Measurements from ENCODE around the gene MTERF4.

Gene MTERF4

GRCh38 chr2:241133436-241133820, 31.3 kb upstream of the MTERF4 start:
- no peak for DNase-seq

DNA sequence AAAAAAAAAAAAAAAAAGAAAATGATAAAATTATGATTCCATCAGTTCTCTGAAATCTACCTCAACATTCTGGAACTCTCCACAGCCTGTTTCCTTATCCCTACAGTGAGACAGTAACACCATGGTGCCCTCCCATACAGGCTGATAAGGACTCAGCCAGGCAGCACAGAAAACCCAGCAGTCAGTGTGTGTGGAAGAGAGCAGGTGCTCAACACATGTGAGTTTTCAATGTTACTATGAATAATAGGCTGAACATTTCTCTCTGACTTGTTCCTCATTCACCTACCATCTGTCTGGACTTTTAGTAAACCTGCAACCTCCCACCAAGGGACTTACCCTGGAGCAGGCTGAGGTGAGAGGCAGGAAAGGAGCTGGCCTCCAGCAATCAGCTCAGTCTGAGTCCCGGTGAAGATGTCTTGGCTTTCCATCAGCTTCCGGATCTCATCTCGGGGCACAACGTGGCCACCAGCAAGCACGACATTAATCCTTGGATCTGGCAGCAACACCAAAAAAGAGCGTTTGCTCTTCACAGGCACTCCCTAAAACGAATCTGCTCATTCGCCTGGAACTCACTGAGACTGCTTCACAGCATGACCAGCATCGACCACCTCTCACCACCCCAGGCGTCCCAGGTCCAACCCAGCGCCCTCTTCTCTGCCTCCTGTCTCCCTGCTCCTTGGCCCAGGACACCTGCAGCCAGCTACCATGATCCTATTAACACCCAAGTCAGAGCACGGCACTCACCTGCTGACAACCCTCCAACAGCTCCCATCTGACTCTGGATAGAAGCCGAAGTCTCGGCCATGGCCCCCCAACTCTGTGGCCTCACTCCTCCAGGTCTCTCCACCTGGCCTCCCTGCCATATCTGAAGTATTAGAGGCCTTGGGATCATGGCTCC, 30.7 kb upstream of the MTERF4 start:
- DNase-seq, result no peak

DNA sequence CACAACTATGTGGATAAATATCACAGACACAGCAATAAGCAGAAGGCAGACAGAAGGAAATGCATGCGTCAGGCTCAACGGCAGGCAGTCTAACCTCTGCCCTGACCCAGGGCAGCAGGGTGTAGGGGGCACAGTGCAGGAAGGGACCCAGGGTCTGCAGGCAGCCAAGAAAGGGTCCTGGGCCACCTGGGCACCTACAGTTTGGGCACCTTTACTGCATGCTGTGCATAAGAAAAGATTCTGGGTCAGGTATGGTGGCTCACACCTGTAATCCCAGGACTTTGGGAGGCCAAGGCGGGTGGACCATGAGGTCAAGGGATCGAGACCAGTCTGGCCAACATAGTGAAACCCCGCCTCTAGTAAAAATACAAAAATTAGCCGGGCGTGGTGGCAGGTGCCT, 29.4 kb upstream of the MTERF4 start:
- no peak for DNase-seq

DNA sequence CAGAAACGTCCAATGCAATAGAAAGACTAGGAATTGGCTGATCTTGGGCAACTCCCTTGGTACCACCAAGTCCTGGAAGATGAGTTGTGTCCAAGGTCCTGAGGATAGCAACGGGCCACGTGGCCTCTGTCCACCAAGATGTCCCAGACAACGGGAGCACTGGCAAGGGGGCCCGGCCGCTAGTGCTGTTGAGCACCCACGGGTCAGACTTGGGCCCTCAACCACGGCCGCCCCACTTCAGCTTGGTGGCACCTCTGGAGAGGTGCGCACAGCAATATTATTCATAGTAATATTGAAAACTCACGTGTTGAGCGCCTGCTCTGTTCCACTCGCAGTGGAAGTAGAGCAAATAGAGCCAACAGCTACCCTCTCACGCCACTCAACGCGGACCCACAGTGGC, 28.2 kb upstream of the MTERF4 start:
- DNase-seq, result no peak

DNA sequence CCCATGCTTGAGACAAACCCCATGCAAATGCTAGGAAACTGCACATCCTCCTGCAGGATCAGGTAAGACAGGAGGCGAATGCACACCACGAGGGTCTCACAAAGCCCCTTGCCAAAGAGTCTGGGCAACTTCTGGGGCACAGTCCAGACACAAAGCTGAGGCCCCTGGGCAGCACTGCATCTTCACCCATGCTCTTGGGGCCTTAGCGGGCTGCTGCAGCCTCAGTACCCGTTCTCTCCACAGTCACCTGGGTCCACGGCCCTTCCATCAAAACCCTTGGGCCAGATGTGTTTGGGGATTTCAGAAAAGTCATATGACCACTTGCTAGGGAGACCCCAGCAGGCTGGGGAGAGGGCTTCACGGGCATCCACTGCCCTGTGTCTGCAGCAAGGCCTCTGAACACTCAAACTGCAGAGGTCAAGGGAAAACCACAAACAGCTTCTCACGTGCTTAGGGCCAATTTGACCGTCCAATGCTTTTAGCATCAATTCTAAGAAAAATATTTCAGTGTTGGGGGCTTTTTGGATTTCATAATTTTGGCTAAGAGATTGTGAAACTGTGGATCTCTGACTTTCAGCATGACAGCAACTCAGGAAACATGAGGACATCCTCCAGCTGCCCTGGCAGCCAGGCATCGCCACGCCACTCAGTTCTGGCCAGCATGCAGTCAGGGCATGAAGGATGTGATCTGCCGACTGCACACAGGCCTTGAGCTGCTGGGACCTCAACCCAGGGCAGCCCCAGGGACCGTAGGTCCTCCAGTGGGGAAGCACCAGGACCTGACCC, 27.2 kb upstream of the MTERF4 start:
- no peak for DNase-seq

- DNase-seq, result no peak
Measured at GRCh38 chr2:241128266-241128665, 26.2 kb upstream of the MTERF4 start.

DNA sequence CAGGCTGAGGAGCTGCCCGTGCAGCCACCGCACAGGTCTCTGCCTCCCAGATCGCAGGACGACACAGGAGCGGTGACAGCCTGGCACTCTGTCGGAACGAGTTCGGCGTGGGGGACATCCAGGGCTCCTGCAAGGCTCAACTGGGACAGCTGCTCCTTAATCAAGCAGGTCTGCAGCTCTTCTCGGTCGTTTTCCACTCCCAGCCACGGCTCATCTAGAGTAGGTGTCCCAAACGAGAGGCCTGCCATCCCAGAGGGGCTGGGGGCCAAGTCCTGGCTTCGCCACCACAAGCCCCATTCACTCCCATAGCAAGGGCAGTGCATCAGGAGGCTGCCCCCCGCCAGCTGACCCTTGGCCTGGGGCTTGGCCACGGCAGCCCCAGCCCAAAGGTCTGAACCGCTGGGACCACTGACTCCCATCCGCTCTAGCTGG, 24.7 kb upstream of the MTERF4 start:
- DNase-seq, result no peak

- DNase-seq, result no peak
Measured at GRCh38 chr2:241126201-241126611, 24.1 kb upstream of the MTERF4 start.

DNA sequence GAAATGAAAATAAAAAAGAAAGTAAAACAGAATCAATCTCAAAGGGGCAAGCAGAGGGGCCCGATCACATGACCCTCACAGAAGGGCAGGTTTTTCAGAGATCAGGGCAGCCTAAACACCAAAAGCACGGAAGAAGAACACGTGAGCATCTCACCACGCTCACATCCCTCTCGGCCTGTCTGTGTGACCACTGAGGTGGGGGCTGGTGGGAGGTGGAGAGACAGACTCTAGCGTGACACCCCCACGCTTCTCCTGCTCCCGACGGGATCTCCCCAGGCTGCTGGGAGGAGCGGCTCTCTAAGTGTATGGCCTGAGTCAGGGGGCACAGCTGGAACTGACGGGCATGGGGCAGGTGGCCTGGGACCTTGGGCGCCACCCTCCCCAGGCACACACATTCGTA, 23.5 kb upstream of the MTERF4 start:
- no peak for DNase-seq

GRCh38 chr2:241123816-241124536, 21.9 kb upstream of the MTERF4 start:
- DNase-seq, result peak; percentile 58

DNA sequence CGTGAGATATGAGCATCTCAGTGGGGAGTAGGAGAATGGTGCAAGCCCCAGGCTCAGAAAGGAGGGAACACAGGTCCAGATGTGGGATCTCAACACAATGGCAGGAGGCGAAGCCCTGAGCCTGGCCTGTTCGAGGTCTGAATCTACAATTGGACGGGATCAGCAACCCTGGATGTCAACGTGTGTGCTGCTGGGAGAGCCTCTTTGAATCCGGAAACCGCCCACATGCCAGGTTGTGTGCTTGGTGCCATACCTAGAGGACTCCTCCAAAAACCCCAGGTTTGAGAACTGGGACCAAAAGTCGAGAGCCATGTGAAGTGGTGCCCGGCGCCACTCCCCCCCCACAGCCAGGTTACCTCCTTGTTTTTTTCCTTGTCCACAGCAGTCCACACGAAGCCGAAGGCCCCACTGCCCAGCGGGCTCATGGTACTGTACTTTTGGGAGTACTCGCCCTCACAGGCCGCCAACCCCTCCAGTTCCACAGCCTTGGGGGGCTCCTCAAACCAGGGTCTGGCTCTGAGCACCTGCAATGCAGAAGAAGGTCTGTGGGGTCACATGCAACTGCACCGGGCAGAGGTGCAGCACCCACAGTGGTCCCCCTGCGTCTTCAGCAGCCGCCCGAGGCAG, 20.4 kb upstream of the MTERF4 start:
- no peak for DNase-seq

- no peak for DNase-seq
Measured at GRCh38 chr2:241121008-241121407, 18.9 kb upstream of the MTERF4 start.

DNA sequence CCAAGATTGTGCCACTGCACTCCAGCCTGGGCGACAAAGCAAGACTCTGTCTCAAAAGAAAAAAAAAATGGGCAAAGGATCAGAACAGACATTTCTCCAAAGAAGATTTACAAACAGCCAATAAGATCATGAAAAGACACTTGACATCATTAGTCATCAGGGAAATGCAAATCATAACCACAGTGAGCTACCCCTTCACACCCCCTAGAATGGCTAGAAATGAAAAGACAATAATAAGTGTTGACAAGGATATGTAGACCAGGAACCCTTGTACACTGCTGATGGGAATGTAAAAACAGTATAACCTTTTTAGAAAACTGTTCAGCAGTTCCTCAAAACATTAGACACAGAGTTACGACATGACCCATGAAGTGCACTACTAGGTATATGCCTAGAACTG, 18.4 kb upstream of the MTERF4 start:
- DNase-seq, result no peak

DNA sequence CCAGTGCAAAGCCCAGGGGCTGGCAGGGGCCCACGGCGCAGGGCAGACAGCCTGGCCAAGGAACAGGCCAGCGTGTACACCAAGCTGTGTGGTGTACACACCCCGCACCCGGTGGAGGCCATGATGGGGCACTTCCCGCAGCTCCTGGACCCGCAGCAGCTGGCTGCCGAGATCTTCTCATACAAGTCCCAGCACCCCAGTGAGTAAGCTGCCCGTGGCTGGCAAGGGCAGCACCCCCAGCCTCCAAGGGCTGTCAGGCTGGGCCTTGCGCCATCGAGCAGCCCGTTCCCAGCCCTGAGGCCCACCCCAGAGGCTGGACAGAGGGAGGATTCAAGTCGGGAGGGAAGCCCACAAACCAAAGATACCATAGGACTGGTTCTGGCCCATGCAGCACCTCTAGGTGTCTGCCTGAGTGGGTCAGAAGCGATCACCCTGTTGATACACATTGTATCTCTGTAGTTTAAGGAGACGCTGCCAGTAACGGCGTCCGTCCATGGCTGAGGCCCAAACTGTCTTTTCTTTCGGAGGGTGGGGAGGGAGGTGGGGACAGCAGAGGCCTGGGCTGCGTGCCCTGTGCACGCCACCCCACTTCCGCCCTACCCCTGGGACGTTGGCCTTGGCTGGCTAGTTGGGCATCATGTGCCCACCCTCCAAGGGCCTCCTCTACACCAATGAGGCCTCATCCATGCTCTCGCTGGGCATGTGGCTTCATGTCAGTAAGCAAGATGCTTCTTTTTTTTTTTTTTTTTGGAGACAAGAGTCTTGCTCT, 16.8 kb upstream of the MTERF4 start:
- DNase-seq, result no peak

GRCh38 chr2:241116606-241117560, 14.8 kb upstream of the MTERF4 start:
- DNase-seq, result no peak

DNA sequence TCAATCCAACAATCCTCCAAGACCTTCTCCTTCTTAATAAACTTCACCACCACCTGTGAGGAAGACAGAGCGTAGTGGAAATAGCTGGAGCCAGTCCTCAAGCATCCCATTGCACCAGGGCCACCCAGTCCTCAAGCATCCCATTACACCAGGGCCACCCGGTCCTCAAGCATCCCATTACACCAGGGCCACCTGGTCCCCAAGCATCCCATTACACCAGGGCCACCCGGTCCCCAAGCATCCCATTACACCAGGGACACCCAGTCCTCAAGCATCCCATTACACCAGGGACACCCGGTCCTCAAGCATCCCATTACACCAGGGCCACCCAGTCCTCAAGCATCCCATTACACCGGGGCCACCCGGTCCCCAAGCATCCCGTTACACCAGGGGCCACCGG, 13.3 kb upstream of the MTERF4 start:
- DNase-seq, result no peak

DNA sequence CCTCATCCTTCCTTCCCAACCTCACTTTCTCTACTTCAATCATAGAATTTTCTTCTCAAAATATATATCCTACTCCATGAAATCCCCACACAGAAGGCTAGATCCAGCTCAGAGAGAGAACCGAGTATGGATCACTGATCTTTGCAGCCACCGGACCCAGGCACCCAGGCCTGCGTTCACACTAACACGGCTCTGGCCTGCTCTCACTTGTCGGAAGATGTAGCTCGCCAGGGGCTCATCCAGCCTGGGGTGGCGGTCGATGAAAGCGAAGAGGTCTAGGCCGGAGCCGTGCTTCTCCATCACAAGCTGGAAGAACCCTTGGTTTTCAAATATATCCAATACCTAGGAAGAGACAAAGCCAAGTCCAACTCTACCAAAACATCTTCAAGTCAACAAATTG, 12.7 kb upstream of the MTERF4 start:
- no peak for DNase-seq

DNA sequence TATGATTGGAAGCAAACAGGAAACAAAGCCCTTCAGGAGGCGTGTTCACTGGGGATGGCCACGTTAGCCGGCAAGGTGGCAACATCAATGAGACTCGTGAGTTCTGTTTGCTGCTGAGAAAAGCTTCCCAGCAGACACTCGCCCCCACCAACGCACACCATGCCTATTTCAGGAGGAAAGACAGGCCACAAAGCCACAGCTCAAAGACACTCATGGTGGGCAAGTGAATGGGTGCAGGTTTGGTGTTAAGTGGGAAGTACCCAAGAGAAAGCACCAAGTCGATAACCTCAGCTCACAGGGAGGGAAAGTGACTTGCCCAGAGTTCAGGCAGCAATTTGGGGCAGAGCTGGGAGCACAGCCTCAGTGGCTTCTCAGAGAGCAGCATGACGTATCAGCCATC, 10.5 kb upstream of the MTERF4 start:
- DNase-seq, result peak; percentile 39

- no peak for DNase-seq
Measured at GRCh38 chr2:241112046-241112445, 10.0 kb upstream of the MTERF4 start.

GRCh38 chr2:241111440-241111805, 9.3 kb upstream of the MTERF4 start:
- peak; percentile 33 for DNase-seq
